Liver (tissue), 3 donors: ENCODE measurements around the gene ACTR3C.
"Not testable (repeated sequence)": the region's sequence is repeated elsewhere in the genome, so short reads cannot be mapped to it uniquely, and the experiment has no call there.

Experiments used
- RAD21 ChIP-seq, 2 donors: IDR thresholded peaks; 2 replicates each; pipeline ENCODE4 v1.6.1; 2016; ENCODE audit warnings: antibody characterized with exemption in 2 of 2, mild to moderate bottlenecking in 2 of 2
- TF ChIP-seq, protein P1 (sequence below): fragments of 150-350 bp; IDR thresholded peaks from 2 replicates; pipeline ENCODE4 v1.5.1; 2017; ENCODE audit warnings: improper control_type of control experiment, low read depth, low read length; ENCODE audit not compliant: missing input control
- donor health status: healthy.
- donor health status: healthy.

DNA sequence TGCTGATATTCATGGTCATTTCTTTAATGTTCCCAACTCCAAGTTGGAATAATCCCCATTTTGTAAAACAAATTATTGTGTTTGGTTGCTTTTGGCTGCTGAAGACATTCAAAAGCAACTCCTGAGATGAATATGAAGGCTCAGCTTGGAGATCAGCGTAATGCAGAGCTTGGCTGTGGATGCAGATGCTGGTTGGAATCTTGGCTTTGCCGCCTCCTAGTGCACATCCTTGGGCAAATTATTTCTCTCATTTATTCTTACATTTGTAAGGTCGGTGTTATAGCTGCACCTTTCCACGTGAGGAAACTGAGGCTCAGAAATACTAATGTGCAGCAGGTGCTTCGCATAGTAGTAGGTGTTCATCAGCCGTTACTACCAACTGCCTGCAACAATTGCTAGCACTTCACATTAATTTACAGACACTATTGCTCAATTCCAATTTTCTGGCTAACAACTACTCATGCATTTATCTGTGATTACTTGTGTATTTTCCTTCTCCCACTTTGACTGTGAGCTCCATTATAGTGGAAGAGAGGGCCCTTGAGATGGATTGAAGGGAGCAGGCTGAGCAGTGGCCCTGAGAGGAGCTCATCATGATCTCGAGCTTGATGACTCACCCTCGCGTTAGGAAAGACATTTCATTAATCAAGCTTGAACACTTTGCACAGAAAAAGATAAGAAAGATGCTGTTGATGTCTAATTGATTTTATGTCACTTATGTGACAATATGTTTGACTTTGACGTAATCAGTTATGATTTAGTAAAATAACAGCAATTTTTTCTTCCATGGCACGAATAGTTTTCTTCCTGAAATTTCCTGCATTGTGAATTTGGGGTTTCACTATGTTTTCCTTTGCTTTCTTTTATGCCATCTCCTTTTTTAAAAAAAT, 101.0 kb downstream of the ACTR3C start:
- TF ChIP-seq, protein P1, sequence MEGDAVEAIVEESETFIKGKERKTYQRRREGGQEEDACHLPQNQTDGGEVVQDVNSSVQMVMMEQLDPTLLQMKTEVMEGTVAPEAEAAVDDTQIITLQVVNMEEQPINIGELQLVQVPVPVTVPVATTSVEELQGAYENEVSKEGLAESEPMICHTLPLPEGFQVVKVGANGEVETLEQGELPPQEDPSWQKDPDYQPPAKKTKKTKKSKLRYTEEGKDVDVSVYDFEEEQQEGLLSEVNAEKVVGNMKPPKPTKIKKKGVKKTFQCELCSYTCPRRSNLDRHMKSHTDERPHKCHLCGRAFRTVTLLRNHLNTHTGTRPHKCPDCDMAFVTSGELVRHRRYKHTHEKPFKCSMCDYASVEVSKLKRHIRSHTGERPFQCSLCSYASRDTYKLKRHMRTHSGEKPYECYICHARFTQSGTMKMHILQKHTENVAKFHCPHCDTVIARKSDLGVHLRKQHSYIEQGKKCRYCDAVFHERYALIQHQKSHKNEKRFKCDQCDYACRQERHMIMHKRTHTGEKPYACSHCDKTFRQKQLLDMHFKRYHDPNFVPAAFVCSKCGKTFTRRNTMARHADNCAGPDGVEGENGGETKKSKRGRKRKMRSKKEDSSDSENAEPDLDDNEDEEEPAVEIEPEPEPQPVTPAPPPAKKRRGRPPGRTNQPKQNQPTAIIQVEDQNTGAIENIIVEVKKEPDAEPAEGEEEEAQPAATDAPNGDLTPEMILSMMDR: not testable (repeated sequence)
- TF ChIP-seq RAD21 (IDR thresholded peaks at IDR 0.05): not testable (repeated sequence)
